SK-N-SH treated with all-trans-retinoic acid at 6 μM for 48 hours (cell line): ENCODE measurements around the gene ENHO.

Experiments used
- ARNTL ChIP-seq: fragments of 450-650 bp; formaldehyde crosslinking; IDR thresholded peaks from 2 replicates; pipeline ENCODE4 v1.5.0; 2020; ENCODE audit warnings: low read depth, mild to moderate bottlenecking, moderate library complexity, borderline replicate concordance
- PATZ1 ChIP-seq: fragments of 250-450 bp; sonication (Bioruptor Pico); IDR thresholded peaks from 2 replicates; pipeline ENCODE4 v1.8.0; 2020; ENCODE audit warnings: mild to moderate bottlenecking, moderate library complexity, borderline replicate concordance
- SNAI2 ChIP-seq: fragments of 250-450 bp; sonication (Bioruptor Pico); IDR thresholded peaks from 2 replicates; pipeline ENCODE4 v1.5.0; 2020; ENCODE audit warnings: mild to moderate bottlenecking, moderate library complexity
- TCF4 ChIP-seq: fragments of 250-450 bp; sonication (Bioruptor Pico); IDR thresholded peaks from 2 replicates; pipeline ENCODE4 v1.8.0; 2021; ENCODE audit warnings: mild to moderate bottlenecking, moderate library complexity, borderline replicate concordance
- TSHZ2 ChIP-seq: fragments of 250-450 bp; sonication (Bioruptor Pico); IDR thresholded peaks from 2 replicates; pipeline ENCODE4 v1.5.0; 2020; ENCODE audit warnings: mild to moderate bottlenecking, moderate library complexity
- ZFP3 ChIP-seq: fragments of 250-450 bp; sonication (Bioruptor Pico); IDR thresholded peaks from 2 replicates; pipeline ENCODE4 v1.5.0; 2020; ENCODE audit warnings: mild to moderate bottlenecking, moderate library complexity
- ZFP30 ChIP-seq: fragments of 450-650 bp; formaldehyde crosslinking; IDR thresholded peaks from 2 replicates; pipeline ENCODE4 v1.5.0; 2022; ENCODE audit warnings: mild to moderate bottlenecking, moderate library complexity
- ZNF565 ChIP-seq: fragments of 450-650 bp; formaldehyde crosslinking; conservative IDR thresholded peaks from 2 replicates; pipeline ENCODE4 v1.5.0; 2020; ENCODE audit warnings: low read depth, mild to moderate bottlenecking, moderate library complexity
- ZNF70 ChIP-seq: fragments of 450-650 bp; formaldehyde crosslinking; IDR thresholded peaks from 2 replicates; pipeline ENCODE4 v1.5.0; 2020; ENCODE audit warnings: mild to moderate bottlenecking, moderate library complexity

GRCh38 chr9:34555936-34556525, 33.2 kb upstream of the ENHO start:
- TF ChIP-seq ZFP30 (CRISPR knock-in tag) (no peak), PATZ1 (CRISPR knock-in tag) (no peak), TSHZ2 (no peak), ZFP3 (CRISPR knock-in tag) (no peak), ZNF565 (CRISPR knock-in tag) (no peak), TCF4 (CRISPR knock-in tag) (no peak), ZNF70 (no peak), SNAI2 (CRISPR knock-in tag) (no peak), ARNTL (no peak)
